HL-60 (cell line): Measurements from ENCODE around the gene TXNRD3.

Experiments used
- DNase-seq, 2 experiments: peaks; one replicate each; pipeline ENCODE4 v3.0.0-alpha.2; 2010 to 2020; ENCODE audit warnings: low read depth in 1 of 2, low spot score in 1 of 2
- H3K27ac ChIP-seq: fragments of 250-450 bp; sonication (Bioruptor Pico); replicated peaks from 2 replicates; pipeline ENCODE4 v1.5.1; 2020; ENCODE audit warnings: mild to moderate bottlenecking, moderate library complexity
- H3K27me3 ChIP-seq: fragments of 250-450 bp; sonication (Bioruptor Pico); 2 replicates; pipeline ENCODE4 v1.5.1; 2021; ENCODE audit warnings: mild to moderate bottlenecking, moderate library complexity; ENCODE audit not compliant: insufficient read depth, poor library complexity, severe bottlenecking
- H3K4me3 ChIP-seq: replicated peaks from 2 replicates; pipeline ENCODE4 v1.5.1; 2011; ENCODE audit warnings: mild to moderate bottlenecking, control low read depth, low read length; ENCODE audit not compliant: insufficient read depth
- GABPA ChIP-seq: IDR thresholded peaks from 2 replicates; pipeline ENCODE4 v1.6.1; 2012; ENCODE audit warnings: low read depth
- POLR2AphosphoS5 ChIP-seq: IDR thresholded peaks from 2 replicates; pipeline ENCODE4 v1.6.1; 2012; ENCODE audit warnings: low read depth
- SPI1 ChIP-seq: IDR thresholded peaks from 2 replicates; pipeline ENCODE4 v1.6.1; 2012; ENCODE audit warnings: low read depth, mild to moderate bottlenecking, borderline replicate concordance
- TF ChIP-seq, protein P1 (sequence below): IDR thresholded peaks from one replicate; pipeline ENCODE4 v1.5.1; 2011; ENCODE audit warnings: low read length, control low read depth, inconsistent platforms; ENCODE audit not compliant: insufficient read depth
- TF ChIP-seq, protein P2 (sequence below): IDR thresholded peaks from 2 replicates; pipeline ENCODE4 v1.6.1; 2012; ENCODE audit warnings: low read depth; ENCODE audit not compliant: insufficient replicate concordance

Gene TXNRD3

DNA sequence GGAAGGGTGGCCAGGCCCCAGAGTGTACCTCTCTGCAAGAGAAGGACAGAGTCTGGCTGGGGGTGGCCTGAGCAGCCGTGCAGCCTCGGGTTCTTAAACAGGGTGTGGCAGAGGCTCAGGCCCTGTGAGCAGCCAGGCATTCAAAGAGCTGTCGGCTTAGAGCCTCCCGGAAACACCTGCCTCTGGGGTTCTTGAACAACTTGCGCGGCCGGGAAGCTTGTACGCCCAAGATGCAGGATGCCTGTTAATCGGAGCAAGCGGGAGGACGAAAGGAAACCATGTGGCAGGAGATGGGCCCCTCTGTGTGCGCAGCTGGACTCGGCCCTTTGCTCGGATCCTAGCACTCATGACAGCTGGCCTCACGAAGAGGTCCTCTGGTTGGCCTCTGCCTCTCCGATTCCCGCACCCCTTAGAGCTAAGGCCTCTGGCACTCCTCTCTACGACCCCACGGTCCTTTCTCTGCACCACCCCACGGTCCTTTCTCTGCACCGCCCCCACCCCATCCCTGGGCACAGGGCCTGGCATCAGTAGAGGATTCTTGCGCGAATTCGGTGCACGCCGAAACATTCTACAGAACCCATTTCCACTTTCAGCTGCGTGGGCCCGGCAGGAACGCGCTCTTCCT is 23.9 kb upstream of the TXNRD3 start:
- Histone ChIP-seq H3K27me3 (peaks cover 3% of the 10 kb centered on the region), H3K27ac (no peak overlapping the region), H3K4me3 (no peak overlapping the region)
- TF ChIP-seq GABPA = no peak
- no peak for TF ChIP-seq SPI1
- TF ChIP-seq, protein P1, sequence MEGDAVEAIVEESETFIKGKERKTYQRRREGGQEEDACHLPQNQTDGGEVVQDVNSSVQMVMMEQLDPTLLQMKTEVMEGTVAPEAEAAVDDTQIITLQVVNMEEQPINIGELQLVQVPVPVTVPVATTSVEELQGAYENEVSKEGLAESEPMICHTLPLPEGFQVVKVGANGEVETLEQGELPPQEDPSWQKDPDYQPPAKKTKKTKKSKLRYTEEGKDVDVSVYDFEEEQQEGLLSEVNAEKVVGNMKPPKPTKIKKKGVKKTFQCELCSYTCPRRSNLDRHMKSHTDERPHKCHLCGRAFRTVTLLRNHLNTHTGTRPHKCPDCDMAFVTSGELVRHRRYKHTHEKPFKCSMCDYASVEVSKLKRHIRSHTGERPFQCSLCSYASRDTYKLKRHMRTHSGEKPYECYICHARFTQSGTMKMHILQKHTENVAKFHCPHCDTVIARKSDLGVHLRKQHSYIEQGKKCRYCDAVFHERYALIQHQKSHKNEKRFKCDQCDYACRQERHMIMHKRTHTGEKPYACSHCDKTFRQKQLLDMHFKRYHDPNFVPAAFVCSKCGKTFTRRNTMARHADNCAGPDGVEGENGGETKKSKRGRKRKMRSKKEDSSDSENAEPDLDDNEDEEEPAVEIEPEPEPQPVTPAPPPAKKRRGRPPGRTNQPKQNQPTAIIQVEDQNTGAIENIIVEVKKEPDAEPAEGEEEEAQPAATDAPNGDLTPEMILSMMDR = no peak
- no peak for TF ChIP-seq POLR2AphosphoS5
- TF ChIP-seq, protein P2, sequence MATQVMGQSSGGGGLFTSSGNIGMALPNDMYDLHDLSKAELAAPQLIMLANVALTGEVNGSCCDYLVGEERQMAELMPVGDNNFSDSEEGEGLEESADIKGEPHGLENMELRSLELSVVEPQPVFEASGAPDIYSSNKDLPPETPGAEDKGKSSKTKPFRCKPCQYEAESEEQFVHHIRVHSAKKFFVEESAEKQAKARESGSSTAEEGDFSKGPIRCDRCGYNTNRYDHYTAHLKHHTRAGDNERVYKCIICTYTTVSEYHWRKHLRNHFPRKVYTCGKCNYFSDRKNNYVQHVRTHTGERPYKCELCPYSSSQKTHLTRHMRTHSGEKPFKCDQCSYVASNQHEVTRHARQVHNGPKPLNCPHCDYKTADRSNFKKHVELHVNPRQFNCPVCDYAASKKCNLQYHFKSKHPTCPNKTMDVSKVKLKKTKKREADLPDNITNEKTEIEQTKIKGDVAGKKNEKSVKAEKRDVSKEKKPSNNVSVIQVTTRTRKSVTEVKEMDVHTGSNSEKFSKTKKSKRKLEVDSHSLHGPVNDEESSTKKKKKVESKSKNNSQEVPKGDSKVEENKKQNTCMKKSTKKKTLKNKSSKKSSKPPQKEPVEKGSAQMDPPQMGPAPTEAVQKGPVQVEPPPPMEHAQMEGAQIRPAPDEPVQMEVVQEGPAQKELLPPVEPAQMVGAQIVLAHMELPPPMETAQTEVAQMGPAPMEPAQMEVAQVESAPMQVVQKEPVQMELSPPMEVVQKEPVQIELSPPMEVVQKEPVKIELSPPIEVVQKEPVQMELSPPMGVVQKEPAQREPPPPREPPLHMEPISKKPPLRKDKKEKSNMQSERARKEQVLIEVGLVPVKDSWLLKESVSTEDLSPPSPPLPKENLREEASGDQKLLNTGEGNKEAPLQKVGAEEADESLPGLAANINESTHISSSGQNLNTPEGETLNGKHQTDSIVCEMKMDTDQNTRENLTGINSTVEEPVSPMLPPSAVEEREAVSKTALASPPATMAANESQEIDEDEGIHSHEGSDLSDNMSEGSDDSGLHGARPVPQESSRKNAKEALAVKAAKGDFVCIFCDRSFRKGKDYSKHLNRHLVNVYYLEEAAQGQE = no peak
- DNase-seq = no peak

DNA sequence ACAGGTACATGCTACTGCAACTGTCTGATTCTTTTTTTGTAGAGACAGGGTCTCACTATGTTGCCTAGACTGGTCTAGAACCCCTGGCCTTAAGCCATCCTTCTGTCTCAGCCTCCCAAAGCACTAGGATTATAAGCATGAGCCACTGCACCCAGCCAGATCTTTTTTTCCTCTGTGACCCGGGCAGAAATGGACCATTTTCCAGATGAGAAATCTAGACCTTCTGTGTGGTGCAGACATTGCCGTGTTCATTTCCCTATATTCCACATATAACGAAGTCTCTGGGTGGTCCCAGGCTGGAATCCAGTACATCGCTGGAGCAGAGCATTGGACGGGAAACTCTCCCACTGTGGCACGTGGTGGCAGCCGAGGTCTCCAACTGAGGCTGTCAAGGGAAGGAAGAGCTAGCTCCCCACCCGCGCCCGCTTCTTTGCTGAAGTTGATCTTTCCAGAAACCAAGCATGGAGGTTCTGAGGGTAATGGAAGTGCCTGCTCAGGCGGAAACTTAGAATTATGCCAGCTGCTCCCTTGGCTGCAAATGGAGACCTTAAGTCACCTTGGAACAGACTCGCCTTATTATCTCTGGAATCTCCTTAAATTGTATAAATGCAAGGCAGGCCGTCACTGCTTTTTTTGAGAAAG is 23.1 kb upstream of the TXNRD3 start:
- TF ChIP-seq, protein P1 = no peak
- TF ChIP-seq, protein P2 = no peak
- TF ChIP-seq GABPA = no peak
- Histone ChIP-seq H3K27ac (no peak overlapping the region), H3K4me3 (no peak overlapping the region), H3K27me3 (peaks cover 3% of the 10 kb centered on the region)
- DNase-seq = no peak

DNA sequence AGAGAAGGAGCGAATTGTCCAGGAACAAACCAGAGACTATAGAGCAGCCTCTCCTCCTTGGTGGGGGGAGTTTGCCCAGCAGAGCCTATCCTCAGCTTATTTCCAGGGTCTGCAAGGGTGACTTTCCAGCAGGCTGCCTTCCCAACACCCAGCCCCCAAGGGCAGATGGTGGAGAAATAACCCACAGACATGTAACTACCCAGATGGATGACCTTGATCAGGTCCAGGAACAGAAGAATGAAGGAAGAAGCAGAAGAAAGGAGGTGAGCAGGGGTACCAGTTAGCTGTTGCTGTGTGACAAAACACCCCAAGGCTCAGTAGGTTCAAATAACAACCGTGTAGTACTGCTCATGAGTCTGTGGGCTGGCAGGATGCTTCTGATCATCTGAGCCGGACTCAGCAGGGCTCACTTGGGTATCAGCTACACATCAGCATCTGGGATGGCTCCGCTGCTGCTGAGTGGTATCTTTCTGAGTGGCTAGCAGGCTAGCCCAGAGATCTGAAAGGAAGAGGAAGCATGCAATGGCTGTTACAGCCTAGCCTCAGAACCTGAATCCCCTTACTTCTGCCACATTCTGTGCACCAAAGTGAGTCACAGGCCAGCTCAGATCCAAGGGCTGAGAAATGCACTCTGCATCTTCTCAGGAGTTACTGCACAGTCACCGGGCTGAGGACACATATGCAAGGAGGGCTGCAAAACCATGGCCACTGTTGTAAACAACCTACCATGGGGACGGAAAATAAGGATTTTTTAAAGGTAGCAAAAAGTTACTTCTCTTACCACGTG is 22.2 kb upstream of the TXNRD3 start:
- Histone ChIP-seq H3K27ac (no peak overlapping the region), H3K4me3 (no peak overlapping the region), H3K27me3 (peaks cover 3% of the 10 kb centered on the region)
- DNase-seq = no peak
- TF ChIP-seq POLR2AphosphoS5 = no peak
- TF ChIP-seq, protein P2 = no peak
- TF ChIP-seq, protein P1 = no peak
- TF ChIP-seq GABPA = no peak
- TF ChIP-seq SPI1 = no peak
